NCI-H446 treated with DMSO at 0.1 percent for 48 hours (cell line): Measurements from ENCODE around the gene MICAL3.
"Not testable (repeated sequence)": the region's sequence is repeated elsewhere in the genome, so short reads cannot be mapped to it uniquely, and the experiment has no call there.

Experiments used
- DNase-seq: peaks from one replicate; lab custom pipeline; 2025; lab: John Stamatoyannopoulos, UW

Gene MICAL3

DNA sequence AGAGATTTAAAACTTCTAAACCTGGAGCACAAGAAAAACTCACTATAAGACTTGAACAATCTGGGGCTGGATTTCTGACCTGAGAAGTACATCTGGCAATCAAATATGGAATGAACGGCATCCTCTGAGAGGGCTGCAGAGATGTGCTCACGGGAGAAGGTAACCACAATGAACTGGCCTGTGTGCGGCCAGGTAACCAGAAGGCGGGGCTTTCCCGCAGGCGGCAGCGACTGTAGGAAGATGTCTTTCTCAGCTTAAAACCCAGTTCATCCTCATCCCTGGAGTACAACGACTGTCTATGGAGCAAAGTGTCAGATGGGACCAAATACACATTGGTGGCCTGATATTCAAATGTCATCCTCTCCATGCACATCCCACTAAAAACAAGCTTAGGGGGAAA, 24.5 kb downstream of the MICAL3 start:
- no peak for DNase-seq

- no peak for DNase-seq
These were observed 25.4 kb downstream of the MICAL3 start for GRCh38 chr22:17998913-17999312.

GRCh38 chr22:17997456-17997855, 26.9 kb downstream of the MICAL3 start:
- DNase-seq: no peak

- DNase-seq: not testable (repeated sequence)
These were observed 29.1 kb downstream of the MICAL3 start for GRCh38 chr22:17995256-17995655.

- DNase-seq: no peak
These were observed 29.8 kb downstream of the MICAL3 start for GRCh38 chr22:17994424-17995108.

- not testable (repeated sequence) for DNase-seq
These were observed 31.4 kb downstream of the MICAL3 start for GRCh38 chr22:17992976-17993375.

DNA sequence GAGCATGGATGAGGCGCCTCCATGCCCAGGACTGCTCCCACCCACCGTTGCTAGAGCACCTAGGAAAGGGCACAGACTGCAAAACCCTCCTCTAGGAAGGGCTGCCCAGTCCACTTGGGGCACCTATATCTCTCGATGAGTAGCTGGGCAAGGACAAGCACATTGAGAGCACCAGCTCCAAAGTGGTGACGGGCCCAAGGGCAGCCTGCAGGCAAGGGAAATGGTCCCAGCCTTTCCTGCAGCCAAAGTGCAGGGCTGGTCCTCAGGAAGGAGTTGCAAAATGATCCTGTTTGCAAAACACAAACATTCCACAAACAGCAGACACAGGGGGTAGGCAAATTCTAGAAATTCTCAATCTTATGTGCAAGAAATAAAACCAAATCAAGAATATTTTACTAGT, 32.4 kb downstream of the MICAL3 start:
- not testable (repeated sequence) for DNase-seq

DNA sequence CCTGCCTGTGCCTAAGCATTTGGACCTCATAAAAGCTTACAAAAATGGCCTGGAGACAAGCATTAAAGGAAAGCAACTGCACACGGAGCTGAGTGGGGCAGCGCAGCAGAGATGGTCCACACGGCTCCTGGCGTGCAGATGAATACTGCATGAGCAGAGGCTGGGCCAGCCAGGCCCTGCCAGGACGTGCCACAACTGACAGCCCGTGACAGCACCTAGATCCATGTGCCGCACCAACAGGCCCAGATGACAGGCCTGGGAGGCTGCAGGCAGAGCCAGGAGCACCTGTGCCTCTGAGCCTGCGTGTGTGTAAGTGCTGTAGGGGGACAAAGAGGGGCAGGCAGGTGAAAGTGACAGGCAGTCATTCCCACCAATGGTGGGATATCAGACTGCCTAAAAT, 33.4 kb downstream of the MICAL3 start:
- DNase-seq: no peak

DNA sequence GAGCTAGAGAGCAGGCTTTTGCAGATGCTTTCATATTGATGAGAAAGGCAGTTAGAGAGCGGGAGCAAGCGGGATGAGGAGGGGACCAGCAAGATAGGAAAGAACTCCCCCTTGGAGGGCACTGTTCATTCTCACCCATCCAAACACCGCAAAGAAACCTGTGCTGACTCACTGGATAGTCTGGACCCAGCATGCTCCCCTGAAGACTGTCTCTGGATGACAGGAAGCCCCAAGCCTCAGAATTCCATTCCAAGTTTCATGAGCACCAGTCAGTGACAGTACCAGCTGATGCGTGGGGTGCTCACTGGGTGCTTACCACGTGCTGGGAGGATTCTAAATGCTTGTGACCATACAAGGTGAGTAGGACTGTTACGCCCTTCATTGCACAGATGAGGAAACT, 34.2 kb downstream of the MICAL3 start:
- DNase-seq: no peak

GRCh38 chr22:17988800-17989513, 35.4 kb downstream of the MICAL3 start:
- no peak for DNase-seq

DNA sequence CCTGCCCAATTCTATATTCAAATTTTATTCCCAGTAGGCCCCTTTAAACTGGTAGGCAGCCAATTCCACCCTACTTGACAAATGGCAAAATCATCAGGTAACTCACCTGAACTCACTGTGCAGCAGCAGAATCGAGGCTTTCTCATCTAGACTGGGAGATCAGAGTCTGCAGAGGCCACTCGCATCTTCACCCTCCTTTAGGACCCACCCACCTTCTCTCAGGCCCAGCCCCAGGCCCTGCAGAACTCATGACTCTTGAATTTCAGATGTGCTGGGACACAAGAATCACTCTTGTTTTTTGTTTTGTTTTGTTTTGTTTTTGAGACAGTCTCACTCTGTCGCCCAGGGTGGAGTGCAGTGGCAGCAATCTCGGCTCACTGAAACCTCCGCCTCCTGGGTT, 38.8 kb downstream of the MICAL3 start:
- no peak for DNase-seq

DNA sequence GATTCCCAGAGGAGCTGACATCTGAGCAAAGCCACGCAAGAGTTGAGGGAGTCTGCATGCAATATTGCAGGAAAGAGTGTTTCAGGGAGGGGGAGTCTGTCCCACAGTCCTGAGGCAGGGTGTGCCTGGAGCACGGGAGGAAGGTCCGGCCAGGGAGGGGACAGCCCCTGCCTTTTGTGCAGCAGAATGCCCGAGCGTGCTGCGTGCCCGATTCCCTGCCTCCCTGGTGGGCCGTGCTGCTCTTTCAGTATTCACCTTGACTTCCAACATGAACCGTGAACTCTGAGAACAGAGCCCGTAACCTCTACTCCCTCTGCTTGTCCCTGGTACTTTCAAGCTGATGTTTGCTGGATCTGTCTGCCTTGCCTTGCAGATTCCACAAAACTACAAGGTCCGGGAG, 39.3 kb downstream of the MICAL3 start:
- not testable (repeated sequence) for DNase-seq

DNA sequence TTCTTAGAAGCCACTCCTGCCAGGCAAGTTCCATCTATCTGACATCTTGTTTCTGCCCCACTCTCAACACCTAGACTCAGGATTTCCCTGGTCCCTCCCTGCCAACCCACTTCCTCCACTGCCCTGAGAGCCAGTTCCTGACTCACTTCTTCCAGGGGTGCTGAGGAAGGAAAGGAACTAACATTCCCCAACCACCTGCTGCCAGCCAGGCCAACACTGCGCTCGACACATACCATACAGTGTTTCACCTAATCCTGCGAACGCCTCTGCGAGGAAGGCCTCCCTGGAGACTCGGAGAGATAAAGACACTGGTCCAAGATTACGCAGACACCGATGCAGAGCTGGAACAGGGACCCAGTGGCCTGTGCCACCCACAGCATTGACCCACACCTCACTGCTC, 40.2 kb downstream of the MICAL3 start:
- no peak for DNase-seq

DNA sequence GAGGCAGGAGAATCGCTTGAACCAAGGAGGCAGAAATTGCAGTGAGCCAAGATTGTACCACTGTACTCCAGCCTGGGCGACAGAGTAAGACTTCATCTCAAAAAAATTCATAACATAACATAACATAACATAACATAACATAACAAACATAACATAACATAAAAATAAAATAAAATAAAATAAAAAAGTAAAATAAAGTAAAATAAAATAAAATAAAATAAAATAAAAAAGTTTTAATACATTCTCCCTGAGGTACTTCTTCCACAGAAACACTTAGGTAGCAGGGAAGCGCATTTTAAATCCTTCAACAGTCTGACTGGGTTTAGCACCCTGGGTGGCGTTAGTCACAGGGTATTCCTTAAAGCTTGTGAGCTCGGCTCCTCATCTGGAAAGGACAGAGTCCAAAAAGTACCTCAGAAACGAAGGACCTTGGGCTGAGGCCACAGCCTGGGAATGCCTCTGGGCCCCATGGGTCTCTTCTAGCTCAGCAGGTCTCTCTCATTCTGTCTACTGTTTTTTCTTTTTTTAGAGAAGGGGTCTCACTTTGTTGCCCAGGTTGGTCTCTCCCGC, 41.7 kb downstream of the MICAL3 start:
- DNase-seq: no peak

DNA sequence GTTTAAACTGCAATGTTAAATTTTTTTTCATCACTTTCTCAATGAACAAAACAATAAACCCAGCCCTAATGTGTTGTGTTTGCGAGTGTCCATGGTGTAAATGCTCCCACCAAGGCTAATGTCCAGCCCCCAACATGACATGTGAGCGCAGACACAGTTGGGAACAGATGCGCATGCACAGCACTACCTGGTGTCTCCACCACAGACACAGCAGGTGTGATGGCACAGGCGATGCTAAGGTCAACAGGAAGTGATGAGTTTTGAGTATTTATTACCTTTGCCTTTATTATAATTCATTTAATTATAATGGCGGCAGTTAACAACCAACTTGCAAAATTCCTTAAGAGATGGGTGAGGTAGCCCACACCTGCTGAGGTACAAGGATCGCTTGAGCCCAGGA, 42.9 kb downstream of the MICAL3 start:
- DNase-seq: no peak

DNA sequence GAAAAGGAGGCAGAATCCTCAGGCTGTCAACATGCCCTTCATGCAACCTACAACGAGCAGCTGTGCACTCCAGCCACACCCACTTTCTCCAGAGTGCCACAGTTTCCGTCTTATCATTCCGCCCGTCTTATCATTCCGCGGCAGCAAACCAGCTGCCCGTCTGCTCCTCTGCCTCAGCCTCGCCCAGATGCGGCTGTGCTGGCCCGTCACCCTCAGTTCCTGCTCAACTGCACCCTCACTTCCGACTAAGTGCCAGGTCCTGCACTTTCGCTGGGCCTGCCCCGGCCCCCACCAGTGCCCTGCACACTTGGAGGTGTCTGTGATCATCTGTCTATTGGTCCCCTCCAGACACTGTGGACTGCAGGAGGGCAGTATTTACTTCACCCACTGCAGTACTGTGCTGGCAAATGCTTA, 43.7 kb downstream of the MICAL3 start:
- no peak for DNase-seq

GRCh38 chr22:17980015-17980590, 44.3 kb downstream of the MICAL3 start:
- no peak for DNase-seq

DNA sequence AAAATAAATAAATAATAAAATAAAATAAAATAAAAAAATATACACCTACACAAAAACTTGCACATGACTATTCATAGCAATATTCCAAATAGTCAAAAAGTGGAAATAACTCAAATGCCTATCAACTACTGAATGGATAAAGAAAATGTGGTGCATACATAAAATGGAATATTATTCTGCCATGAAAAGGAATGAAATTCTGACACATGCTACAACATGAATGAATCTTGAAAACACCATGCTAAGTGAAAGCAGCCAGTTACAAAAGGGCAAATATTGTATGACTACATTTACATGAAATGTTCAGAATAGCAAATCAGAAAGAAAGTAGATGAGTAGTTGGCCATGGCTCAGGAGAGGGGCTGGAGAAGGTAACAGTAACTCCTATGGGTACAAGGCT, 46.3 kb downstream of the MICAL3 start:
- DNase-seq: no peak

DNA sequence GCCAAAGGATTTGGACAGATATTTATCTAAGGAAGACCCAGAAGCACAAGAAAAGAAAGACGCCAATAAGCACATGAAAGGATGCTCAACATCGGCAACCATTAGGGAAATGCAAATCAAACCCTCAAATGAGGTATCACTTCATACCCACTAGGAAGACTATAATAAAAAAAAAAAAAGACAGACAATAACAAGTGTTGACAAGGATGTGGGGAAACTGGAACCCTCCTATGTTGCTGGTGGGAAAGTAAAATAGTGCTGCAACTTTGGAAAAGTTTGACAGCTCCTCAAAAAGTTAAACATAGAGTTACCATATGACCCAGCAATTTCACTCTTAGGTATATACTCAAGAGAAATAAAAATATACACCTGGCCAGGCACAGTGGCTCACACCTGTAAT, 47.0 kb downstream of the MICAL3 start:
- no peak for DNase-seq

- no peak for DNase-seq
These were observed 48.2 kb downstream of the MICAL3 start for GRCh38 chr22:17976121-17976520.

GRCh38 chr22:17974703-17975372, 49.5 kb downstream of the MICAL3 start:
- DNase-seq: no peak

GRCh38 chr22:17974087-17974486, 50.3 kb downstream of the MICAL3 start:
- DNase-seq: no peak

- no peak for DNase-seq
These were observed 51.1 kb downstream of the MICAL3 start for GRCh38 chr22:17973217-17973616.
